Left ventricle myocardium superior (tissue), 1 donor: ENCODE results near the gene USO1. TPM values are rescaled to one million over a fixed set of nuclear protein-coding genes. Genes with fewer than 3 reads are reported as not detected.
"Not testable (repeated sequence)": the region's sequence is repeated elsewhere in the genome, so short reads cannot be mapped to it uniquely, and the experiment has no call there.

Source experiments
- ATAC-seq: fragments of 200-7000 bp; cut with Tn5 transposase; one replicate; pipeline ENCODE4 v1.9.1; 2020; ENCODE audit warnings: mild to moderate bottlenecking, moderate library complexity
- DNase-seq: peaks from one replicate; pipeline ENCODE4 v3.0.0-alpha.2; 2020
- intact Hi-C: fragments of 100-400 bp; cut with micrococcal nuclease; formaldehyde crosslinking; loops from one replicate; pipeline ENCODE4 v1.11.0; 2022
- long read RNA-seq: library from polyadenylated mRNA; unstranded; transcript quantifications from one replicate; pipeline ENCODE4 v2.0.0, GENCODE V29; 2021
- total RNA-seq: library from RNA; stranded (reverse); fragmentation: NEBNext Ultra II Directional; extraction: Animal tissue kit (Norgen Biotek cat#: 25700); gene quantifications from one replicate; pipeline ENCODE4 v1.2.1, GENCODE V29; 2021
- donor health status: DM: no; HTN: yes; CAD: no; lungs with severe emphysema.

Gene USO1, protein sequence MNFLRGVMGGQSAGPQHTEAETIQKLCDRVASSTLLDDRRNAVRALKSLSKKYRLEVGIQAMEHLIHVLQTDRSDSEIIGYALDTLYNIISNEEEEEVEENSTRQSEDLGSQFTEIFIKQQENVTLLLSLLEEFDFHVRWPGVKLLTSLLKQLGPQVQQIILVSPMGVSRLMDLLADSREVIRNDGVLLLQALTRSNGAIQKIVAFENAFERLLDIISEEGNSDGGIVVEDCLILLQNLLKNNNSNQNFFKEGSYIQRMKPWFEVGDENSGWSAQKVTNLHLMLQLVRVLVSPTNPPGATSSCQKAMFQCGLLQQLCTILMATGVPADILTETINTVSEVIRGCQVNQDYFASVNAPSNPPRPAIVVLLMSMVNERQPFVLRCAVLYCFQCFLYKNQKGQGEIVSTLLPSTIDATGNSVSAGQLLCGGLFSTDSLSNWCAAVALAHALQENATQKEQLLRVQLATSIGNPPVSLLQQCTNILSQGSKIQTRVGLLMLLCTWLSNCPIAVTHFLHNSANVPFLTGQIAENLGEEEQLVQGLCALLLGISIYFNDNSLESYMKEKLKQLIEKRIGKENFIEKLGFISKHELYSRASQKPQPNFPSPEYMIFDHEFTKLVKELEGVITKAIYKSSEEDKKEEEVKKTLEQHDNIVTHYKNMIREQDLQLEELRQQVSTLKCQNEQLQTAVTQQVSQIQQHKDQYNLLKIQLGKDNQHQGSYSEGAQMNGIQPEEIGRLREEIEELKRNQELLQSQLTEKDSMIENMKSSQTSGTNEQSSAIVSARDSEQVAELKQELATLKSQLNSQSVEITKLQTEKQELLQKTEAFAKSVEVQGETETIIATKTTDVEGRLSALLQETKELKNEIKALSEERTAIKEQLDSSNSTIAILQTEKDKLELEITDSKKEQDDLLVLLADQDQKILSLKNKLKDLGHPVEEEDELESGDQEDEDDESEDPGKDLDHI
- 96.8 TPM for total RNA-seq
- long read RNA-seq, full-length matches to known transcripts: 31 of 98 reads
- long read RNA-seq, partial matches to known transcripts: 40 of 98 reads
- long read RNA-seq, other reads (novel, unspliced or antisense): 27 of 98 reads

DNA sequence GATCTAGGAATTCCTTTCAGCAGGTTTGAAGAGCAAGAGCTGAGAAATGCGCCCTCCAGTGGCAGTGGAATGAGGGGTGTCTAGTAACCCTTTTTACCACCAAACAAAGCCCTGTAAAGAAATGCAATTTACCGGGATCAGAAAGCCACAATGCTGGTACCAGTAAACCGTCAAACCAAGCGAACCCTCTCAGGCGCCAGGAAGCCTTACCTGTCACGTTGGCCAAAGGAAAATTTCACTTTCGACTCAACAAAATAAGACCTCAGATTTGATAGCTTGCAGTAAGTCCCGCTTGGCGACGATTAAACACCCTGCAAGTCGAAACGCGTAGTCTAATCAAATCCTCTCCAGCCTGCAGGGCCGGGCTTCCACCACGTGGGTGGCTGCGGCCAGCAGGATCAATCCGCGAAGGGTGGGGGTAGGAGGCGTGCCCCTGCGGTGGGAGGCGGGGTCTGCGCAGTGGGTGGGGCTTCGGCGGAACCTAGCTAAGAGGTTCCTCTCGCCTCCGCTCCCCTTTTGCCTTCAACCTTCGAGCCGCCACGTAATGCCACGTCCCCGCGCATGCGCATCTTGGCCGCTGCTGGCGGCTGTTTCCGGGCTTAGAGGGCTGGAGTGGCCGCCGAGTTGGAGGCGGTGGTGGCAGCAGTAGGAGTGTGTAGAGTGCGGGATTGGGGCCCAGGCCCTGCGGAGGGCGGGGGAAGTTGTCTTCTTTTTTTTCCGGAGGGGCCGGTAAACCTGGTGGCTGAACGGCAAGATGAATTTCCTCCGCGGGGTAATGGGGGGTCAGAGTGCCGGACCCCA, at the start of gene USO1:
Gene USO1 (plus strand): TSS at position 512 of the 801 bp plus-strand sequence. CDS start 243 bp downstream, at position 755.
- DNase-seq: peak; percentile 99
- intact Hi-C loops: loop anchor here (10.0 kb wide), 1 partner anchor 49 kb away; the partner anchor contains the start of gene G3BP2
- peak; percentile 97 for ATAC-seq

DNA sequence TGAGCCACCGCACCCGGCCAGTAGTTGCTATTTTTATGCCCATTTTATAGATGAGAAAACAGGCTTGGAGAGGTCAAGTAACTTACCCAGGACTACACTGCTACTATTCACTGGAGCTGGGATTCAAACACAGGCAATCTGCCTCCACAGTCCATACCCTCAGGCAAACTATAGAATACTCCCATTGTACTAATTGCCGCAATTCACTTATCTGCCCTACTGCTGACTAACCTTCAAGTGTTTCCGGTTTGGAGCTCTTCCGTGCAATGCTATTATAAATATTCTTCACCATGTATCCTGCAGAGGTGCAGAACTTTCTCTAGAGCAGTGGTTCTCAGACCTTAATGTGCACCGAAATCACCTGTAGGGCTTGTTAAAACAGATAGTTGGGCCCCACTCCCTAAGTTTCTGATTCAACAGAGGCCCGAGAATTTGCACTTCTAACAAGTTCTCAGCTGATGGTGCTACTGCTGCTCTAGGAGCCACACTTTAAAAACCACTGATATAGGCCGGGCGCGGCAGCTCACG, 49.3 kb upstream of the USO1 start:
- intact Hi-C loops: loop anchor here (10.0 kb wide), 1 partner anchor 50 kb away; the partner anchor contains the start of gene USO1
- no peak for ATAC-seq

GRCh38 chr4:75678473-75678872, 45.9 kb upstream of the USO1 start:
- DNase-seq: no peak
- intact Hi-C loops: loop anchor here (10.0 kb wide), 1 partner anchor 46 kb away; the partner anchor contains the start of gene USO1

More for the DNA sequence above, 49.3 kb upstream of the USO1 start:
- no peak for DNase-seq

DNA sequence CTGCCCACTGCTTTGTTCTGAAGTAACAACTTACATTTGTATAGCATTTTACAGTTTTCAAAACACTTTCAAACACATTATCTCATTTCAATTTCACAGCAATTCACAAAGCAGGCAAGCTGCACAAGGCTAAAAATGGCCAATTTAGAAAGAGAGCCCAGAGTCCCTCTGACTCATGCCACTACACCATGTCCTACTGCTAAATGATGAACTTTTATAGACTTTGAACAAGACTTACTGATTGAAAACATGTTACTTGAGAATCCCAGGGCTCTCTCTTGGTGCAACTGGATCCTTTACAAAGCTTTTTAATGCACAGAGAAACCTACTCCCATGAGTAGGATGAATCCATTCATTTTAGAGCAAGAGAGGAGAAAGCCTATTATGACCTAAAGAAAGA, 45.4 kb upstream of the USO1 start:
- intact Hi-C loops: loop anchor here (10.0 kb wide), 1 partner anchor 46 kb away; the partner anchor contains the start of gene USO1
- no peak for DNase-seq
- no peak for ATAC-seq

More at GRCh38 chr4:75678473-75678872, 45.9 kb upstream of the USO1 start:
- ATAC-seq: no peak

GRCh38 chr4:75679876-75680575, 44.4 kb upstream of the USO1 start:
- DNase-seq (no peak), ATAC-seq (no peak)
- intact Hi-C loops: loop anchor here (10.0 kb wide), 1 partner anchor 45 kb away; the partner anchor contains the start of gene USO1

GRCh38 chr4:75683482-75684155, 40.8 kb upstream of the USO1 start:
- no peak for DNase-seq
- ATAC-seq: no peak
- intact Hi-C loops: no loop called here

DNA sequence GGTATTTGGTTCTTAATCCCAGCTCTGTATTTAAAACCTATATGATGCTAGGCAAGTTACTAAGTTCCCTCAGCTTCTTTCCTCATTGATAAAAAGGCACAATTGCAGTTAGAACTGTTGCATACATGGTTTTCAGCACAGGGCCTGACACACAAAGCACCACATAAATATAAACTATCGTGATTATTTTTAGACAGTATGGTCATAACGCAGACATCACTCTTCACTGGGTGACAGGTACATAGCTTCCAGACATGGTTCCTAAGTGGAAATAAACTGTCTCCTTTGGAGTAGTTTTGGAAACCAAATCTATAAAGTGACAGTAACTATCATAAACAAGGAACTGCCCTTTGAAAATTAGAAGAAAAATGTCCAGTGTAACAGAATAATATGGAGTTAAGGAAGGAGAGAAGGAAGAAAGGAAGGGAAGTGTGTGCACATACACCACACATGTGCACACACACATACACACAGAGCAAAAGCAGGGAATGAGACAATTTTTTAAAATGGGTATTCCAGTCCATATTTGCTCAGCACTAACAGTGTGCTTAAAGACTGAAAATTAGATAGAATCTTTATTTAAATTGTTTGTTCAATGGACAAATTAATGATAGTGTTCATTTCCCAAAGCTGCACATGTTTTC, 38.7 kb upstream of the USO1 start:
- ATAC-seq (peak; percentile 86), DNase-seq (no peak)
- intact Hi-C loops: no loop called here

DNA sequence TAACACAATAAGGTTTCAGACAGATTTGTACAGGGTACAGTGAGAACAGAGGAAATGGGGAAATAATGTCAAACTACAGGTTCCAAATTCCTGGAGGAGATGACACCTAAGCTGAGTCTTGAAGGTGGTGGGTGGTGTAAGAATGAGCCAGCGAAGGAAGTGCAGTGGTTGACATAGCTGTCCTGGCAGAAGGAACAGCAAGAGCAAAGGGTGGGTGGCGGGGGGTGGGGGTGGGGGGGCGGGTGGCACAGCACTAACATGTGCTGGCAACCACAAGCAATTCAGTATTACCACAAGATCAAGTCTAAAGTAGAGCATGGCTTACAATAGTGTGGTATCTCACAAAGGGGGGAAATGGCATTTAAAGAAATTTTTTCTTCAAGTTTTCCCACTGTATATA, 38.0 kb upstream of the USO1 start:
- ATAC-seq (no peak), DNase-seq (no peak)
- intact Hi-C loops: no loop called here

- ATAC-seq, intact Hi-C loops, DNase-seq: not testable (repeated sequence)
Measured at GRCh38 chr4:75687125-75687524, 37.3 kb upstream of the USO1 start.

- ATAC-seq, DNase-seq, intact Hi-C loops: not testable (repeated sequence)
Measured at GRCh38 chr4:75692066-75692465, 32.3 kb upstream of the USO1 start.

DNA sequence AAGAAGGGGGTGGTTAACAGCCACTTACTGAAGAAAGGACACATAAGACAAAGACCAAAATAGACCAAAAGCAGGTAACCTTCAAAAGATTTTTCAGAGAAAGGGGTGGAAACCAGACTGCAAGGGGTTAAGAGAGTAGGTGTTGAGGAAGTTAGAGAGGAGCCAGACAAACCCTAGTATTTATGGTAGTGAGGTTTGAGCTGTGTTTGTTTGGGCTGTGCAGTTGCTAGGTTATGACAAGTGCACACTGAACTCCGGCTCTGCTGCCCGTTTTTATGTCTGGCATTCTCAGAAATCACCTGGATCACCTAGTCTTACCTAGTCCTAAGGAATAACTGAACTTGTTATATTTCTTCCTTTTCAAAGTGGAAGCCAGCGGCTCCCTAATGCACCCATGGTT, 28.3 kb upstream of the USO1 start:
- ATAC-seq (peak; percentile 96), DNase-seq (no peak)
- intact Hi-C loops: no loop called here

DNA sequence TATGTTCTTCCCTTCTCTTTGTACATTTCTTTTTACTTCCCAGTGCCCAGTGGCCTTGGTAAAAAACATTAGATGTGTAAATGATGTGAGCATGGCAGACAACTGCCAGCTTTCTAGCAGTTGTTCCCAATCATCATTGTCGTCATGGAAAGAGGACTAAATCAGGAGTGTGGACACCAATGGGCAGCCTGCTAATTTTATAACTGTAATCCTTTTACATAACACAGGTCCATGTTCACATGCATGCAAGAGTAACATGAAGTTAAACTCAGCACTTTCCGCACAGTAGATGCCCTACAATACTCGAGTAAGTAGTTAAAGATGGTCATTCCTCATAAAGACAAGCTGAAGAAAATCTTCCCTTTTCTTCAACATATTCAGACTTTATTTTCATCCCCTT, 27.8 kb upstream of the USO1 start:
- intact Hi-C loops: no loop called here
- ATAC-seq (no peak), DNase-seq (no peak)

DNA sequence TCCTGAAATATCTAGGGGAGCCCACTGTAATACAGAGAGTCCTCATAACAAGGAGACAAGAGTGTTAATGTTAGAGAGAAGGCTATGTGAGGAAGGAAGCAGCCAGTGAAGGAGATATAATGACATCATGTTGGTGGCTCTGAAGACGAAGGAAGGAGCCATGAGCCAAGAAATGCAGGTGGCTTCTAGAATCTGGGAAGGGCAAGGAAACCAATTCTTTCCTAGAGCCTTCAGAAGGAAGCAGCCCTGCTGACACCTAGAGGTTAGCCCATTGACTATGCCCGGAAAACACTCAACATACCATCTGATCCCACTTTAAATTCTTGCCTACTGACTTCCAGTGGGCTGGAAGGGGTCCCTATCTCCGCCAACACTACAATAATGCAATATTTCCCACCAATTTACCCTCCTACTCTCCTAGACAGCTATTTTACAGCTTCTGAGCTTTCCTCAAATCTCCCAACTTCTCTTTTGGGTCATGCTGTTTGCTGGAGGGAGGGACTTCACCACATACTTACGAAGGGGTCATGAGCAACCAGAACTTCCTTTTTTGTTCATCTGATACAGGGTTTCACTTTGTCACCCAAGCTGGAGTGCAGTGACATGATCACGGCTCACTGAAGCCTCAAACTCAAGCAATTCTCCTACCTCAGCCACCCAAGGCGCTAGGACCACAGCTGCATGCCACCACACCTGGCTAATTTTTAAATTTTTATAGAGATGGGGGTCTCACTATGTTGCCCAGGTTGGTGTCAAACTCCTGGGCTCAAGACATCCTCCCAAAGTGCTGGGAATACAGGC, 26.0 kb upstream of the USO1 start:
- peak; percentile 29 for ATAC-seq
- intact Hi-C loops: no loop called here
- DNase-seq: no peak

DNA sequence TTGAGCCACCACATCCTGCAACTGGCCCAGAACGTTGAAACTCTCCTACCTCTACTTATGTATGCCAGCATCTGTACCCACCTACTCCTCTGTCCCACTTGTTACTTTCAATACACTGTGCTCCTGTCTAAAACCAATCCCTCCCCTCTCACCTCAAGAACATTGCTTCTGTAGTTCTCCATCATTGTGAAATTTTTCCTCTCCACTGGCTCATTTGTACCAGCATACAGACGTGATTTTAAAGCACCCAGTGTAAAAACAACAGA, 25.5 kb upstream of the USO1 start:
- DNase-seq (no peak), ATAC-seq (no peak)
- intact Hi-C loops: no loop called here

- intact Hi-C loops: no loop called here
- no peak for DNase-seq
- ATAC-seq: no peak
Measured at GRCh38 chr4:75699299-75699698, 25.1 kb upstream of the USO1 start.

DNA sequence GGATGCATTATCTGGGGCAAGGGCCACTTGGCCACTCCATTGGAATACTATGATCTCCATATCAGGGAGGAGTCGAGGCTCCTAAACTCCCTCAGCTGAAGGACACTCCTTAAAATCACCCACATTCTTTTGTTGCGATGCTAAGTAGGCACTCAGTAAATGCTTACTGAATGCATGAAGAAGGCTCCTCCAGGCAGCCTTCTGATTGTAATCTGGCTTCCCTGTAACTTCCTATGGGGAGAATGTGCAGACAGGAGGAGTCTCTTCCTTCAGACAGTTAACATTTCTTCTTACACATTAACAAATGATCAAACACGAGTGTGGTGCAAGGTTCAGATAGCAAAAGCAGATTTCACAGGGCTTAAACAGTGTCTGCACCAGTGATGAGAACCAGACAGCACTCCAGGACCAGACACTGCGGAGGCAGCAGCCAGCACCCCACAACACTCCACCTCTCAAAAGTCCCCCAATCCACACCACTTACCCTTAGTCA, 21.4 kb upstream of the USO1 start:
- DNase-seq: no peak
- ATAC-seq: no peak
- intact Hi-C loops: no loop called here
